HepG2 (cell line): ENCODE measurements around the gene MICOS13. TPM values are rescaled to one million over a fixed set of nuclear protein-coding genes. Genes with fewer than 3 reads are reported as not detected.

Experiments
- ATAC-seq: fragments of 200-7000 bp; cut with Tn5 transposase; 3 replicates; pipeline ENCODE4 v1.9.1; 2020; ENCODE audit warnings: mild to moderate bottlenecking, moderate library complexity
- BruUV-seq: library from RNA; stranded (reverse); fragments of 400-500 nt; replicated peaks from 2 replicates; lab custom pipeline; 2021; lab: Mats Ljungman, UMichigan
- CTCF ChIA-PET: fragments of 300-600 bp; formaldehyde crosslinking; extraction: SDS; loops from one replicate; lab custom pipeline; 2021; ENCODE audit warnings: low total read pairs, inconsistent platforms, low intra/inter-chr PET ratio; lab: Yijun Ruan, JAX
- POLR2A ChIA-PET: fragments of 350-600 bp; sonication (Branson Sonifier 250); formaldehyde crosslinking; loops from one replicate; lab custom pipeline; 2020; ENCODE audit warnings: antibody characterized with exemption, inconsistent platforms; lab: Yijun Ruan, JAX
- DNase-seq: peaks from one replicate; pipeline ENCODE4 v3.0.0-alpha.2; 2015; ENCODE audit warnings: low spot score
- FAIRE-seq: peaks from 3 replicates; lab custom pipeline; 2011; peaks lifted over from hg19 to GRCh38; lab: Jason Lieb, UNC
- H2AFZ ChIP-seq: one replicate; pipeline ENCODE4 v1.6.1; 2011; ENCODE audit warnings: low read length, inconsistent platforms
- H3K27ac ChIP-seq: fragments of 300-600 bp; 3 replicates; pipeline ENCODE4 v1.8.0; 2011; ENCODE audit warnings: mixed run types, mild to moderate bottlenecking, mixed read lengths, low read length, inconsistent platforms; ENCODE audit not compliant: insufficient read depth; ENCODE audit errors: extremely low read length
- H3K27me3 ChIP-seq, 2 experiments: fragments of 200-600 bp in 1 of 2; 2 replicates in 1 of 2; 3 replicates in 1 of 2; pipeline versions ENCODE4 v1.6.0 to v1.8.0; 2011; ENCODE audit warnings: low read length in 2 of 2, mild to moderate bottlenecking in 2 of 2, moderate library complexity in 2 of 2, inconsistent platforms in 1 of 2; ENCODE audit not compliant: insufficient read depth in 2 of 2, control insufficient read depth in 1 of 2
- H3K36me3 ChIP-seq, 2 experiments: fragments of 200-600 bp in 1 of 2; replicated peaks in 1 of 2; 2 replicates in 1 of 2; 3 replicates in 1 of 2; pipeline versions ENCODE4 v1.5.1 to v1.8.0; 2011; ENCODE audit warnings: low read length in 2 of 2, inconsistent platforms in 1 of 2; ENCODE audit not compliant: insufficient read depth in 2 of 2, control insufficient read depth in 1 of 2
- H3K4me1 ChIP-seq: 2 replicates; pipeline ENCODE4 v1.5.1; 2012; ENCODE audit warnings: low read length, inconsistent platforms; ENCODE audit not compliant: insufficient read depth
- H3K4me2 ChIP-seq: 2 replicates; pipeline ENCODE4 v1.6.0; 2011; ENCODE audit warnings: low read depth, low read length, inconsistent platforms
- H3K4me3 ChIP-seq, 3 experiments: fragments of 200-600 bp in 1 of 3; sonication (generic), shearing (Covaris generic) in 1 of 3; replicated peaks in 1 of 3; 2 replicates each; pipeline ENCODE4 v1.5.1; 2011 to 2016; ENCODE audit warnings: low read length in 3 of 3, inconsistent platforms in 2 of 3, low read depth in 2 of 3, mild to moderate bottlenecking in 2 of 3, control low read depth in 1 of 3, mixed read lengths in 1 of 3; ENCODE audit not compliant: insufficient read depth in 1 of 3
- H3K79me2 ChIP-seq: one replicate; pipeline ENCODE4 v1.6.1; 2011; ENCODE audit warnings: low read length, inconsistent platforms; ENCODE audit not compliant: insufficient read depth
- H3K9ac ChIP-seq: 2 replicates; pipeline ENCODE4 v1.6.0; 2011; ENCODE audit warnings: mild to moderate bottlenecking, low read depth, low read length, inconsistent platforms; ENCODE audit not compliant: insufficient read depth
- H3K9me3 ChIP-seq: 2 replicates; pipeline ENCODE4 v1.5.1; 2012; ENCODE audit warnings: mild to moderate bottlenecking, low read length
- H4K20me1 ChIP-seq: 2 replicates; pipeline ENCODE4 v1.6.0; 2011; ENCODE audit warnings: inconsistent platforms, mild to moderate bottlenecking, low read length, moderate library complexity; ENCODE audit not compliant: insufficient read depth
- AGO2 ChIP-seq: fragments of 200-400 bp; formaldehyde crosslinking; optimal IDR thresholded peaks from 2 replicates; pipeline ENCODE3; 2017; ENCODE audit warnings: mild to moderate bottlenecking, low read depth, low read length, moderate library complexity
- AHR ChIP-seq: IDR thresholded peaks from 2 replicates; pipeline ENCODE4 v1.6.1; 2018; ENCODE audit warnings: missing genetic modification reagents, missing compliant biosample characterization
- ATF6 ChIP-seq: sonication (generic); formaldehyde crosslinking; conservative IDR thresholded peaks from 2 replicates; pipeline ENCODE4 v1.4.0; 2020; ENCODE audit warnings: missing genetic modification reagents
- CSRNP1 ChIP-seq: sonication (generic); formaldehyde crosslinking; IDR thresholded peaks from 2 replicates; pipeline ENCODE4 v1.8.1; 2023; ENCODE audit warnings: mild to moderate bottlenecking, missing genetic modification reagents
- DRAP1 ChIP-seq: IDR thresholded peaks from 2 replicates; pipeline ENCODE4 v1.6.1; 2016; ENCODE audit warnings: missing genetic modification reagents, missing compliant biosample characterization
- FOSL2 ChIP-seq: sonication (generic); formaldehyde crosslinking; IDR thresholded peaks from 2 replicates; pipeline ENCODE4 v1.4.0; 2020; ENCODE audit warnings: missing genetic modification reagents
- HOXA7 ChIP-seq: sonication (generic); formaldehyde crosslinking; IDR thresholded peaks from 2 replicates; pipeline ENCODE4 v1.8.1; 2022; ENCODE audit warnings: mild to moderate bottlenecking, missing genetic modification reagents, moderate library complexity
- IRX3 ChIP-seq: sonication (generic); formaldehyde crosslinking; IDR thresholded peaks from 2 replicates; pipeline ENCODE4 v1.8.1; 2023; ENCODE audit warnings: mild to moderate bottlenecking, low read depth, missing genetic modification reagents, borderline replicate concordance
- KDM6A ChIP-seq: IDR thresholded peaks from 2 replicates; pipeline ENCODE4 v1.6.1; 2016; ENCODE audit warnings: low read depth
- NBN ChIP-seq: fragments of 450-650 bp; conservative IDR thresholded peaks from 2 replicates; pipeline ENCODE4 v1.6.1; 2017
- NFKB2 ChIP-seq: sonication (generic); formaldehyde crosslinking; IDR thresholded peaks from 2 replicates; pipeline ENCODE4 v1.4.0; 2020; ENCODE audit warnings: missing genetic modification reagents, borderline replicate concordance
- POLR2A ChIP-seq, 2 experiments: IDR thresholded peaks; 2 replicates each; pipeline ENCODE4 v1.6.1; 2011; ENCODE audit warnings: low read depth in 2 of 2, low read length in 2 of 2, mild to moderate bottlenecking in 1 of 2, moderate library complexity in 1 of 2; ENCODE audit not compliant: insufficient read depth in 1 of 2
- TERF1 ChIP-seq: sonication (generic); formaldehyde crosslinking; IDR thresholded peaks from 2 replicates; pipeline ENCODE4 v1.8.0; 2022; ENCODE audit warnings: mild to moderate bottlenecking, missing genetic modification reagents, moderate library complexity
- UBTF ChIP-seq: sonication (generic); formaldehyde crosslinking; IDR thresholded peaks from 2 replicates; pipeline ENCODE4 v1.4.0; 2020; ENCODE audit warnings: mild to moderate bottlenecking, missing genetic modification reagents
- ZNF530 ChIP-seq: sonication (generic); formaldehyde crosslinking; IDR thresholded peaks from 2 replicates; pipeline ENCODE4 v1.5.0; 2020; ENCODE audit warnings: low read depth, mild to moderate bottlenecking, missing genetic modification reagents
- ZNF616 ChIP-seq: sonication (generic); formaldehyde crosslinking; IDR thresholded peaks from 2 replicates; pipeline ENCODE4 v1.5.0; 2020; ENCODE audit warnings: low read depth, mild to moderate bottlenecking, missing genetic modification reagents
- ZNF878 ChIP-seq: sonication (generic); formaldehyde crosslinking; IDR thresholded peaks from 2 replicates; pipeline ENCODE4 v1.8.1; 2023; ENCODE audit warnings: mild to moderate bottlenecking, missing genetic modification reagents, moderate library complexity
- WGBS: methylation state at CpG from one replicate; pipeline ENCODE4 v1.1.6; 2017; ENCODE audit warnings: low lambda C conversion rate; 5-methylcytosine and 5-hydroxymethylcytosine counted together
- in situ Hi-C: cut with HindIII; loops from 2 replicates; pipeline ENCODE4 v1.10.0; 2017; ENCODE audit warnings: low pct_unique_long_range_greater_than_20kb; ENCODE audit not compliant: extremely low pct_ligation_motif_present
- intact Hi-C: fragments of 100-400 bp; cut with micrococcal nuclease; formaldehyde crosslinking; loops from one replicate; pipeline ENCODE4 v1.10.0; 2022; ENCODE audit not compliant: unreplicated experiment
- polyA plus RNA-seq, 8 experiments: library from polyadenylated mRNA; depleted of rRNA in 3 of 8; stranded (reverse) in 7 of 8; unstranded in 1 of 8; fragments of >200 nt; fragmentation: Illumina TruSeq in 4 of 8; extraction: Trizol in 4 of 8; gene quantifications; 2 replicates each; pipeline versions ENCODE4 v1.2.1 to v1.2.3, GENCODE V29; 2011 to 2016; ENCODE audit warnings: low read depth in 4 of 8, missing spikeins in 1 of 8, mixed read lengths in 1 of 8; ENCODE audit not compliant: insufficient read depth in 1 of 8
- total RNA-seq, 5 experiments: library from RNA; depleted of rRNA; stranded (reverse); fragments of >200 nt; fragmentation: Illumina TruSeq; extraction: Trizol; gene quantifications; 2 replicates each; pipeline ENCODE4 v1.2.3, GENCODE V29; 2016; ENCODE audit warnings: low read depth in 1 of 5

The MICOS13 gene
- total and polyA plus RNA-seq, 2 of the 13 experiments (the other 11 are each of a cell fraction or from before 2014, with no cell fraction given), result 28.8 to 35.4 TPM

- FAIRE-seq, result no peak
- Histone ChIP-seq H3K9ac (no peak overlapping the region), H3K36me3 (peaks cover 36 to 74% of the 10 kb centered on the region in 2 experiments), H3K27ac (no peak overlapping the region), H3K79me2 (peaks cover 14% of the 10 kb centered on the region), H3K4me1 (peaks cover 6% of the 10 kb centered on the region; the same call in 1 of the 2 replicates), H3K9me3 (no peaks in the 10 kb centered on the region), H2AFZ (no peak overlapping the region), H3K4me2 (no peak overlapping the region), H3K27me3 (no peaks in the 10 kb centered on the region), H3K4me3 (no peak overlapping the region), H4K20me1 (peaks cover 21% of the 10 kb centered on the region)
- no TSS peak for BruUV-seq
- DNase-seq, result no peak
- no peak for ATAC-seq
- CTCF ChIA-PET, result no interaction called here
- intact Hi-C loops, result no loop called here
- in situ Hi-C loops, result no loop called here
- POLR2A ChIA-PET, result interaction anchor here (3.2 kb wide), 1 partner anchor 8 kb away, joined by 12 read pairs; the partner anchor contains the start of gene RPL36
- 95% methylated on average over 20 of the region's 25 CpGs for WGBS
- TF ChIP-seq DRAP1 (CRISPR knock-in tag), result no peak
- TF ChIP-seq ZNF616 (CRISPR knock-in tag), result no peak
- no peak for TF ChIP-seq HOXA7 (CRISPR knock-in tag)
- no peak for TF ChIP-seq ZNF878 (CRISPR knock-in tag)
- TF ChIP-seq NBN, result no peak
- TF ChIP-seq IRX3 (CRISPR knock-in tag), result no peak
- no peak for TF ChIP-seq ATF6 (CRISPR knock-in tag)
- TF ChIP-seq AGO2, result peak; percentile 3
- TF ChIP-seq POLR2A (IDR thresholded peaks at IDR 0.05; ENCODE audit: insufficient read depth in 1 of 2, low read depth in 2 of 2, low read length in 2 of 2), result peak; percentile 49 to 56; a peak in 3 of 4 replicates
- no peak for TF ChIP-seq UBTF (CRISPR knock-in tag)
- no peak for TF ChIP-seq TERF1 (CRISPR knock-in tag)
- TF ChIP-seq ZNF530 (CRISPR knock-in tag), result no peak
- TF ChIP-seq AHR (CRISPR knock-in tag), result no peak
- no peak for TF ChIP-seq FOSL2 (CRISPR knock-in tag)
- TF ChIP-seq KDM6A, result no peak
- TF ChIP-seq CSRNP1 (CRISPR knock-in tag), result no peak
- no peak for TF ChIP-seq NFKB2 (CRISPR knock-in tag)
Observed at GRCh38 chr19:5697022-5697889, 16.9 kb upstream of the MICOS13 start.
